Osteocyte (in vitro differentiated cells): ENCODE data around the gene RPL18. TPM values are rescaled to one million over a fixed set of nuclear protein-coding genes. Genes with fewer than 3 reads are reported as not detected.
"Not testable (repeated sequence)": the region's sequence is repeated elsewhere in the genome, so short reads cannot be mapped to it uniquely, and the experiment has no call there.

Experiments used
- DNase-seq: peaks from one replicate; pipeline ENCODE4 v3.0.0; 2021; ENCODE audit warnings: mixed read lengths; ENCODE audit not compliant: unreplicated experiment; ENCODE audit errors: extremely low spot score
- H3K27ac Mint-ChIP-seq: one replicate; pipeline ENCODE4 v1.8.0; 2021; ENCODE audit warnings: mild to moderate bottlenecking, mixed read lengths; ENCODE audit not compliant: unreplicated experiment
- H3K27me3 Mint-ChIP-seq: one replicate; pipeline ENCODE4 v1.8.0; 2021; ENCODE audit warnings: mixed read lengths; ENCODE audit not compliant: unreplicated experiment
- H3K36me3 Mint-ChIP-seq: one replicate; pipeline ENCODE4 v1.8.0; 2021; ENCODE audit warnings: mixed read lengths; ENCODE audit not compliant: unreplicated experiment
- H3K4me1 Mint-ChIP-seq: one replicate; pipeline ENCODE4 v1.8.0; 2021; ENCODE audit warnings: mixed read lengths; ENCODE audit not compliant: unreplicated experiment
- H3K4me3 Mint-ChIP-seq: one replicate; pipeline ENCODE4 v1.8.0; 2021; ENCODE audit warnings: mild to moderate bottlenecking, moderate library complexity, mixed read lengths; ENCODE audit not compliant: unreplicated experiment
- H3K9me3 Mint-ChIP-seq: one replicate; pipeline ENCODE4 v1.8.0; 2021; ENCODE audit warnings: mixed read lengths; ENCODE audit not compliant: unreplicated experiment
- total RNA-seq: library from RNA; stranded (reverse); gene quantifications from 2 replicates; pipeline ENCODE4 v1.2.1, GENCODE V29; 2021
- TF ChIP-seq, protein P1 (sequence below): fragments of 200-600 bp; sonication (generic); IDR thresholded peaks from 2 replicates; pipeline ENCODE4 v1.5.0; 2021; ENCODE audit warnings: antibody characterized with exemption, mild to moderate bottlenecking, moderate library complexity

The RPL18 gene
- total RNA-seq, 1 donor from 2014 or later: 1,287 TPM

DNA sequence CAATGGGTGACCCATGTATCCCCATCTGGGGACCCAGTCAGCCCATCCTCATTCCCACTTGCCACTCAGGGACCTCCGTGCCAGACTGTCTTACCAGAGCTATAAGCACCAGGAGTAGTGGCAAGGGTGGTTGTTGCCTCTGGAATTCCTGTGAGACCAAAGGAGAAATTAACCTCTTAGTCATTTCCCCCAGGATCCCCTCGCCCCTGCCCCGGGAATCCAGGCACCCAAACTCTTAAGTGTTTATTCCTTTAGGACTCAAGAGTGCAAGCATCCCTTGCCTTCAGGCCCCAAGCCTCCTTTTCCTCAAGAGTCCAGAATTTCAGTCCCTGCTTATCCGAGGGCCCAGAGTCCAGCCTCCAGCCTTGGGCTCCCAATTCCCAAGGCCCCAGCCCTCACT is 44.7 kb upstream of the RPL18 start:
- no peak overlapping the region for H3K4me3 Mint-ChIP-seq
- H3K27me3 Mint-ChIP-seq: no peaks in the 10 kb centered on the region
- H3K36me3 Mint-ChIP-seq: no peaks in the 10 kb centered on the region
- no peaks in the 10 kb centered on the region for H3K9me3 Mint-ChIP-seq
- no peak overlapping the region for H3K27ac Mint-ChIP-seq
- no peak for DNase-seq
- H3K4me1 Mint-ChIP-seq: peaks cover 4% of the 10 kb centered on the region
- TF ChIP-seq, protein P1, sequence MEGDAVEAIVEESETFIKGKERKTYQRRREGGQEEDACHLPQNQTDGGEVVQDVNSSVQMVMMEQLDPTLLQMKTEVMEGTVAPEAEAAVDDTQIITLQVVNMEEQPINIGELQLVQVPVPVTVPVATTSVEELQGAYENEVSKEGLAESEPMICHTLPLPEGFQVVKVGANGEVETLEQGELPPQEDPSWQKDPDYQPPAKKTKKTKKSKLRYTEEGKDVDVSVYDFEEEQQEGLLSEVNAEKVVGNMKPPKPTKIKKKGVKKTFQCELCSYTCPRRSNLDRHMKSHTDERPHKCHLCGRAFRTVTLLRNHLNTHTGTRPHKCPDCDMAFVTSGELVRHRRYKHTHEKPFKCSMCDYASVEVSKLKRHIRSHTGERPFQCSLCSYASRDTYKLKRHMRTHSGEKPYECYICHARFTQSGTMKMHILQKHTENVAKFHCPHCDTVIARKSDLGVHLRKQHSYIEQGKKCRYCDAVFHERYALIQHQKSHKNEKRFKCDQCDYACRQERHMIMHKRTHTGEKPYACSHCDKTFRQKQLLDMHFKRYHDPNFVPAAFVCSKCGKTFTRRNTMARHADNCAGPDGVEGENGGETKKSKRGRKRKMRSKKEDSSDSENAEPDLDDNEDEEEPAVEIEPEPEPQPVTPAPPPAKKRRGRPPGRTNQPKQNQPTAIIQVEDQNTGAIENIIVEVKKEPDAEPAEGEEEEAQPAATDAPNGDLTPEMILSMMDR: no peak

DNA sequence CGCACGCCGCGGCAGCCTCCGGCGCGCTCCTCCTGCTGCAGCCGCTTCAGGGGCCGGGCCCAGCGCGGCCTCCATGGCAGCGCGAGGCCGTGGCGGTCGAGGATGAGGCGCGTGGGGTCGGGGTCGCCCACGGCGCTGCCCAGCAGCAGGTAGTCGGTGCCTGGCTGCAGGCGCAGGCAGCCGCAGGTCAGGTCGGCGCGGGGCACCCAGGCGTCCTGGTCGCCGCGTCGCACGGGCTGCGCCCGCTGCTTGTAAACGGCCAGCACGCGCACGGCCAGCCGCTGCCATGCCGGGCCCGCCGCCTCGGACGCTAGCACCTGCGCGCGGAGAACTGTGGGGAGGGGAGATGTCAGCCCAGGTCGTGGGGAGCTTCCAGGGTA is 42.7 kb upstream of the RPL18 start:
- TF ChIP-seq, protein P1: no peak
- Mint-ChIP-seq H3K9me3 (no peaks in the 10 kb centered on the region), H3K27ac (no peak overlapping the region), H3K4me3 (no peak overlapping the region), H3K27me3 (no peaks in the 10 kb centered on the region), H3K4me1 (peaks cover 15% of the 10 kb centered on the region), H3K36me3 (no peaks in the 10 kb centered on the region)
- no peak for DNase-seq

DNA sequence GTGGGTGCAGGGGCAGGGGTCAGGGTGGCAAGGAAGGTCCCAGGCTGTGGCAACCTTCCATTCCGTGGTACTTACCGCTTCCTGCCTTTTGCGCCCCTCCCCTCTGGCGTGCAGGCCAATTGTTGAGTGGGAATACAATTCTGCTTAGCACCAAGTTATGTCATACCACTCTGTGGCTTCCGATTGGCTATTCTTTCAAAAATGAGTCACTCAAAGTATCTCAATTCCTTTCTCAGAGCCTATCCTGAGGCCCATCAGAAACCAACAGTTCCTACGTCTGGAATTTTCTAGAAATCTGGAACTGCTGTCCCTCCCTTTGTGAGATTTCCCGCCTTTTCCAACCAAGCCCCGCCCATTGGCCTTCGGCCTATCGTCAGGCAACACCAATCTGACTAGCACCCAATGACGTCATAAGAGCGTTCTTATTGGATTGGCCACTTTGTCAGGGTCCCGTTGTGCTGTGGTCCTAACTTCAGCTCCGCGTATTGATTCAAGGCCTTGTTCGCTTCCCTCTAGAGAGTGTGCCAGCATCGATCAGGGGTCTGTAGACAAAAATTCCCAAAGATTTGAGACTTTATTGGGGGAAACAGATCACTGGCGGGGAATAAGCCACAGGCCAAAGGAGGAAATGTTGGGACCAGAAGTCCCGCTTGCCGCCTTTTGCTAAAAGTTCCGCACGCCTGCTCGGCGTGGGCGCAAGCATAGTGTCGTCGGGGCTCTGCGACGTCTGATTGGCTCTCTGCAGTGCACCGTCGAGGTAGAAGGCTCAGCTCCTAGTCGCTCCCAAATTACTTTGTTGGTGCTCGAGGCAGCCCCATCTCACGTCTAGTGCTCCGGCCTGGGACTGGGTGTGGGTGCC is 42.1 kb upstream of the RPL18 start:
- Mint-ChIP-seq H3K4me1 (peaks cover 17% of the 10 kb centered on the region), H3K27me3 (no peaks in the 10 kb centered on the region), H3K4me3 (no peak overlapping the region), H3K36me3 (no peaks in the 10 kb centered on the region), H3K27ac (peak overlapping the region; percentile 52), H3K9me3 (no peaks in the 10 kb centered on the region)
- no peak for DNase-seq
- TF ChIP-seq, protein P1: no peak

DNA sequence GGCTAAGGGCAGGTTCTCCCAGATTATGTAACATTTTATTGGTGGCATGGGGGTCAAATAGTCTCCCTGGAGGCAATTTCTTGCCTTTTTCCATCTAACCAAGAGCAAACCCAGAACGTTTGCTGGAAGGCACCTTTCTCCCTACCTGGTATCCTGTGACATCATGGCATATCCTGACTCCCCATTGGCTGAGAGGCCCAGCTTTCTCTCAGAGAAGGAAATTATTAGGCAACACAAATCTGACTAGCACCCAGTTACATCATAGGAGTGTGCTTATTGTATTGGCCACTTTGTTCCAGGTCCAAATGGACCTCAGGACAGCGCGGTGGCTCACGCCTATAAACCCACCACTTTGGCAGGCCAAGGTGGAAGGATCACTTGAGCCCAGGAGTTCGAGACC is 40.8 kb upstream of the RPL18 start:
- TF ChIP-seq, protein P1: no peak
- no peaks in the 10 kb centered on the region for H3K36me3 Mint-ChIP-seq
- no peaks in the 10 kb centered on the region for H3K27me3 Mint-ChIP-seq
- peaks cover 19% of the 10 kb centered on the region for H3K4me1 Mint-ChIP-seq
- DNase-seq: no peak
- no peak overlapping the region for H3K27ac Mint-ChIP-seq
- H3K9me3 Mint-ChIP-seq: no peaks in the 10 kb centered on the region
- no peak overlapping the region for H3K4me3 Mint-ChIP-seq

DNA sequence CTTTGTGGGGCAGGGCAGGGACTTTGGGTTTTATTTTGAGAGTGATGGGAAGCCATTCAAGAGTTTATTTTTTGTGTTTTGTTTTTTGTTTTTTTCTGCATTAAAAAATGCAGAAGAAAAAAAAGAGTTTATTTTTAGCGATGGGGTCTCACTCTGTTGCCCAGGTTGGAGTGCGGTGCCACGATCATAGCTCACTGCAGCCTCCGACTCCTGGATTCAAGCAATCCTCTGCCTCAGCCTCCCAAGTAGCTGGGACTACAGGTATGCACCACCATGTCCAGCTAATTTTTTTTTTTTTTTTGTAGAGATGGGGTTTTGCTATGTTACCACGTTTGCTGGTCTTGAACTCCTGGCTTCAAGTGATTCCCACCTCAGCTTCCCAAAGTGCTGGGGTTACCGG is 39.5 kb upstream of the RPL18 start:
- no peak overlapping the region for H3K4me3 Mint-ChIP-seq
- no peak overlapping the region for H3K27ac Mint-ChIP-seq
- H3K27me3 Mint-ChIP-seq: no peaks in the 10 kb centered on the region
- TF ChIP-seq, protein P1: no peak
- H3K36me3 Mint-ChIP-seq: no peaks in the 10 kb centered on the region
- no peaks in the 10 kb centered on the region for H3K9me3 Mint-ChIP-seq
- DNase-seq: no peak
- peaks cover 26% of the 10 kb centered on the region for H3K4me1 Mint-ChIP-seq

DNA sequence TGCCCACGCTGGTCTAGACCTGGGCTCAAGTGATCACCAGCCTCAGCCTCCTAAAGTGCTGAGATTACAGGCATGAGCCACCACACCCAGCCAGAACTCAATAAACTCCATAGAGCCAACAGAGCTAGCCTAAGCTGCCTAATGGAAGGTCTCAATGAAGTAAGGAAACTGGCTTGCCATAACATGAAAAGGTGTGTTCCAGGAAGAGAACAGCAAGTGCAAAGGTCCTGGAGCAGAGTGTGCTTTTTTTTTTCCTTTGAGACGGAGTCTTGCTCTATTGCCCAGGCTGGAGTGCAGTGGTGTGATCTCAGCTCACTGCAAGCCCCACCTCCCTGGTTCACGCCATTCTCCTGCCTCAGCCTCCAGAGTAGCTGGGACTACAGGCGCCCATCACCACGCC is 38.9 kb upstream of the RPL18 start:
- not testable (repeated sequence) for H3K36me3 Mint-ChIP-seq, DNase-seq, H3K27me3 Mint-ChIP-seq, H3K9me3 Mint-ChIP-seq, H3K4me3 Mint-ChIP-seq, H3K27ac Mint-ChIP-seq
- H3K4me1 Mint-ChIP-seq: peaks cover 26% of the 10 kb centered on the region
